ENCODE data around the gene KCNJ6. TPM values are rescaled to one million over a fixed set of nuclear protein-coding genes. Genes with fewer than 3 reads are reported as not detected.

KCNJ6 gene
- total RNA-seq, 1 donor from 2014 or later, result 0.75 TPM

- TF ChIP-seq, protein P1, sequence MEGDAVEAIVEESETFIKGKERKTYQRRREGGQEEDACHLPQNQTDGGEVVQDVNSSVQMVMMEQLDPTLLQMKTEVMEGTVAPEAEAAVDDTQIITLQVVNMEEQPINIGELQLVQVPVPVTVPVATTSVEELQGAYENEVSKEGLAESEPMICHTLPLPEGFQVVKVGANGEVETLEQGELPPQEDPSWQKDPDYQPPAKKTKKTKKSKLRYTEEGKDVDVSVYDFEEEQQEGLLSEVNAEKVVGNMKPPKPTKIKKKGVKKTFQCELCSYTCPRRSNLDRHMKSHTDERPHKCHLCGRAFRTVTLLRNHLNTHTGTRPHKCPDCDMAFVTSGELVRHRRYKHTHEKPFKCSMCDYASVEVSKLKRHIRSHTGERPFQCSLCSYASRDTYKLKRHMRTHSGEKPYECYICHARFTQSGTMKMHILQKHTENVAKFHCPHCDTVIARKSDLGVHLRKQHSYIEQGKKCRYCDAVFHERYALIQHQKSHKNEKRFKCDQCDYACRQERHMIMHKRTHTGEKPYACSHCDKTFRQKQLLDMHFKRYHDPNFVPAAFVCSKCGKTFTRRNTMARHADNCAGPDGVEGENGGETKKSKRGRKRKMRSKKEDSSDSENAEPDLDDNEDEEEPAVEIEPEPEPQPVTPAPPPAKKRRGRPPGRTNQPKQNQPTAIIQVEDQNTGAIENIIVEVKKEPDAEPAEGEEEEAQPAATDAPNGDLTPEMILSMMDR (conservative IDR thresholded peaks at IDR 0.05), result no peak
- no peaks in the 10 kb centered on the region for H3K27me3 Mint-ChIP-seq (ENCODE audit: low read depth)
- no peak overlapping the region for H3K4me3 Mint-ChIP-seq
- H3K36me3 Mint-ChIP-seq (ENCODE audit: low read depth), result peaks cover 3% of the 10 kb centered on the region
- peaks cover 14% of the 10 kb centered on the region for H3K9me3 Mint-ChIP-seq
- DNase-seq (ENCODE audit: low read depth, low spot score), result no peak
- H3K4me1 Mint-ChIP-seq, result peaks cover 13% of the 10 kb centered on the region
- H3K27ac Mint-ChIP-seq (ENCODE audit: unreplicated experiment), result no peak overlapping the region
These were observed 28.2 kb upstream of the KCNJ6 start for GRCh38 chr21:37944496-37944895.

DNA sequence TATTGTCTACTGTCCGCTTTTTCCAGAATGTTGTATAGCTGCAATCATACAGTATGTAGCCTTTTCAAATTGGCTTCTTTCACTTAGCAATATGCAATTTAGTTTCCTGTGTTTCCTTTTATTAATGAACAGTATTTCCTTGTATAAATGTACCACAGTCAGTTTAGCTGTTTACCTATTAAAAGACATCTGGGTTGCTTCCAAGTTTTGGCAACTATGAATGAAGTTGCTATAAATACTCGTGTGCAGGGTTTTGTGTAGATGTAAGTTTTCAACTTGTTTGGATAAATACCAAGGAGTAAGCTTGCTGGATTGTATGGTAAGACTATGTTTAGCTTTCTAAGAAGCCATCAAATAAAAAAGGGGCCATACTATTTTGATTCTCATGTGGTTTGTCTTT is 24.4 kb upstream of the KCNJ6 start:
- Mint-ChIP-seq H3K27ac (ENCODE audit: unreplicated experiment) (no peak overlapping the region), H3K36me3 (ENCODE audit: low read depth) (peaks cover 3% of the 10 kb centered on the region), H3K4me1 (peaks cover 13% of the 10 kb centered on the region), H3K27me3 (ENCODE audit: low read depth) (no peaks in the 10 kb centered on the region), H3K4me3 (no peak overlapping the region), H3K9me3 (peaks cover 14% of the 10 kb centered on the region)
- TF ChIP-seq, protein P1 (conservative IDR thresholded peaks at IDR 0.05), result no peak
- no peak for DNase-seq (ENCODE audit: low read depth, low spot score)

- H3K9me3 Mint-ChIP-seq, result peaks cover 14% of the 10 kb centered on the region
- H3K27ac Mint-ChIP-seq (ENCODE audit: unreplicated experiment), result no peak overlapping the region
- DNase-seq (ENCODE audit: low read depth, low spot score), result no peak
These were observed 23.6 kb upstream of the KCNJ6 start for GRCh38 chr21:37939838-37940237.

GRCh38 chr21:37939251-37939650 is 23.0 kb upstream of the KCNJ6 start:
- no peak overlapping the region for H3K27ac Mint-ChIP-seq (ENCODE audit: unreplicated experiment)
- DNase-seq (ENCODE audit: low read depth, low spot score), result no peak
- no peaks in the 10 kb centered on the region for H3K27me3 Mint-ChIP-seq (ENCODE audit: low read depth)
- peaks cover 3% of the 10 kb centered on the region for H3K36me3 Mint-ChIP-seq (ENCODE audit: low read depth)
- peaks cover 12% of the 10 kb centered on the region for H3K9me3 Mint-ChIP-seq
- TF ChIP-seq, protein P1 (conservative IDR thresholded peaks at IDR 0.05), result no peak
- peaks cover 3% of the 10 kb centered on the region for H3K4me1 Mint-ChIP-seq
- H3K4me3 Mint-ChIP-seq, result no peak overlapping the region

More at GRCh38 chr21:37939838-37940237, 23.6 kb upstream of the KCNJ6 start:
- Mint-ChIP-seq H3K36me3 (ENCODE audit: low read depth) (peaks cover 3% of the 10 kb centered on the region), H3K4me1 (peaks cover 9% of the 10 kb centered on the region), H3K4me3 (no peak overlapping the region), H3K27me3 (ENCODE audit: low read depth) (no peaks in the 10 kb centered on the region)
- TF ChIP-seq, protein P1 (conservative IDR thresholded peaks at IDR 0.05), result no peak

DNA sequence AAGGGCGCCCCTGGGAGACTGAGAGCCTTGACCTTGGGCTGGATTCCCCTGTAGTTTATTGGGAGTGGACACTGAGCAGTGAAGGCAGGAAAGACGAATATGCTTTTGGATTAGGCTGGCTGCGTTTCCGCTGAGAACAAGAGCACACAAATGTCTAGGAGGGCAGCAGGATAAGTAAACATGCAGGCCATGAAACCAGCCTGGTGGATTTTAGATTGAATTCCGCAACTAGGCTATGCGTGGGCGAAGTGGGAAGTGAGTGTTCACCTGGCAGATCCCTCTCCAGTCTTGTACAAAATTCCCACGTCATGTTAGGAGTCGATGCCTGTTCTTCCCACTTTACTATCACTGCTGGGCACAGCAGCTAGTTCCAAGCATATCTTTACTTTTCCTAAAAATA is 21.4 kb upstream of the KCNJ6 start:
- Mint-ChIP-seq H3K4me3 (no peak overlapping the region), H3K4me1 (no peaks in the 10 kb centered on the region), H3K27ac (ENCODE audit: unreplicated experiment) (no peak overlapping the region), H3K36me3 (ENCODE audit: low read depth) (peaks cover 3% of the 10 kb centered on the region), H3K9me3 (peaks cover 14% of the 10 kb centered on the region), H3K27me3 (ENCODE audit: low read depth) (no peaks in the 10 kb centered on the region)
- TF ChIP-seq, protein P1 (conservative IDR thresholded peaks at IDR 0.05), result no peak
- no peak for DNase-seq (ENCODE audit: low read depth, low spot score)

Data from neural crest cell (in vitro differentiated cells).